Tibial nerve (tissue), 4 donors: ENCODE measurements around the gene PPP2R2C.

Experiments used
- CTCF ChIP-seq, 5 experiments: fragments of 200-600 bp in 3 of 5; fragments of 450-650 bp in 2 of 5; sonication (generic) in 3 of 5; IDR thresholded peaks; one replicate each; pipeline ENCODE4 v1.5.1; 2016 to 2019; ENCODE audit warnings: antibody characterized with exemption in 5 of 5, mild to moderate bottlenecking in 3 of 5, moderate library complexity in 2 of 5
- EP300 ChIP-seq, 2 donors: sonication (generic); formaldehyde crosslinking; IDR thresholded peaks; one replicate each; pipeline ENCODE4 v1.6.1; 2017; ENCODE audit warnings: antibody characterized with exemption in 2 of 2, mild to moderate bottlenecking in 1 of 2
- POLR2A ChIP-seq, 2 donors: fragments of 450-650 bp; IDR thresholded peaks; one replicate each; pipeline ENCODE4 v1.6.1; 2017; ENCODE audit warnings: antibody characterized with exemption in 2 of 2, mild to moderate bottlenecking in 2 of 2, moderate library complexity in 2 of 2

DNA sequence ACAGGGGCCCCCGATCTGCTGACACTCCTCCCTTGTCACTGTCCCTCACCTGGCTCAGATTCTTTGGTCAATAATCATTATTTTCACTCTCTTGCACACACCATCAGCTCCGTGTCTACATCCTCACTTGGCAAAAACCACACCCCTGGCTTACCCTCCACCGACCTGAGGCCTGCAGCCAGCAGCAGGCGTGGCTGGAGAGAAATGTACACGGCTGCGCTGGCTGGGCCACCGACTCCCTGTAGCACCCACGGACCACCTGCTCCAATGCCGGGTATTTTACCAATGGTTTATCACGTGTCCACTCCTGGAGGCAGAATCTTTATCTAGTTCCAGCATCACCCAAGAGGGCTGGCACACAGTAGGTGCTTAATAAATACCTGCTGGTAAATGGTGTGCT is 104.3 kb downstream of the PPP2R2C start:
- TF ChIP-seq POLR2A (IDR thresholded peaks at IDR 0.05): no peak
- TF ChIP-seq CTCF (IDR thresholded peaks at IDR 0.05): no peak
- TF ChIP-seq EP300 (IDR thresholded peaks at IDR 0.05): no peak
